Left lung (tissue), 10 donors: ENCODE results near the gene ZNF440. TPM values are rescaled to one million over a fixed set of nuclear protein-coding genes. Genes with fewer than 3 reads are reported as not detected.
"Not testable (repeated sequence)": the region's sequence is repeated elsewhere in the genome, so short reads cannot be mapped to it uniquely, and the experiment has no call there.

ENCODE experiments used
- ATAC-seq: fragments of 200-7000 bp; cut with Tn5 transposase; one replicate; pipeline ENCODE4 v1.9.1; 2020; ENCODE audit warnings: moderate library complexity
- DNase-seq, 4 donors: peaks; one replicate each; pipeline ENCODE4 v3.0.0-alpha.2; 2013 to 2020
- H3K27ac ChIP-seq, 2 donors: fragments of 200-600 bp; sonication (generic) in 1 of 2; one replicate each; pipeline versions ENCODE4 v1.5.0 to v1.8.0; 2020 to 2021
- H3K27me3 ChIP-seq, 2 donors: fragments of 200-600 bp; sonication (generic) in 1 of 2; one replicate each; pipeline versions ENCODE4 v1.5.0 to v1.8.0; 2020 to 2021
- H3K36me3 ChIP-seq, 2 donors: fragments of 200-600 bp; sonication (generic) in 1 of 2; one replicate each; pipeline versions ENCODE4 v1.5.0 to v1.8.0; 2020 to 2021
- H3K4me1 ChIP-seq, 2 donors: fragments of 200-600 bp; one replicate each; pipeline ENCODE4 v1.8.0; 2021
- H3K4me3 ChIP-seq, 2 donors: fragments of 200-600 bp; sonication (generic) in 1 of 2; one replicate each; pipeline versions ENCODE4 v1.5.0 to v1.8.0; 2020 to 2021; ENCODE audit warnings: mild to moderate bottlenecking in 1 of 2
- H3K9me3 ChIP-seq, 2 donors: fragments of 200-600 bp; sonication (generic) in 1 of 2; one replicate each; pipeline versions ENCODE4 v1.5.0 to v1.8.0; 2020 to 2021
- CTCF ChIP-seq, 2 donors: fragments of 200-600 bp; sonication (generic) in 1 of 2; IDR thresholded peaks; one replicate each; pipeline versions ENCODE4 v1.5.0 to v1.8.0; 2021; ENCODE audit warnings: antibody characterized with exemption in 2 of 2
- intact Hi-C, 2 donors: fragments of 100-400 bp; cut with DNase I; formaldehyde crosslinking; loops; one replicate each; pipeline versions ENCODE4 v1.11.2 to v1.14.2; 2022
- polyA plus RNA-seq, 6 donors: library from polyadenylated mRNA; unstranded; fragments of 120-200 nt; gene quantifications; one replicate each; pipeline ENCODE4 v1.2.1, GENCODE V29; 2013; ENCODE audit not compliant: insufficient read length in 6 of 6
- total RNA-seq, 2 donors: library from RNA; stranded (reverse); fragmentation: NEBNext Ultra II Directional; extraction: Animal tissue kit (Norgen Biotek cat#: 25700); gene quantifications; one replicate each; pipeline ENCODE4 v1.2.1, GENCODE V29; 2021
- donor health status: DM: no; HTN: yes; CAD: no.
- donor health status: DM: no; HTN: no; CAD: no.

Gene ZNF440
- total and polyA plus RNA-seq, 8 donors = 12.6 to 26.4 (median 20.6) TPM

- intact Hi-C loops = no loop called here
- H3K4me3 ChIP-seq = peak overlapping the region; percentile 82 to 96
Observed at GRCh38 chr19:11813703-11814028, 407 bp upstream of the ZNF440 start.

GRCh38 chr19:11814700-11815035, 595 bp downstream of the ZNF440 start:
- Histone ChIP-seq H3K9me3 (peaks cover 0 to 3% of the 10 kb centered on the region in 2 donors), H3K36me3 (no peaks in the 10 kb centered on the region), H3K27ac (peak overlapping the region; percentile 85 to 92), H3K4me1 (peaks cover 0 to 9% of the 10 kb centered on the region in 2 donors), H3K4me3 (peak overlapping the region; percentile 82 to 96), H3K27me3 (no peaks in the 10 kb centered on the region)
- ATAC-seq (peak; percentile 58), DNase-seq (no peak)
- intact Hi-C loops = no loop called here
- no peak for TF ChIP-seq CTCF (IDR thresholded peaks at IDR 0.05)

More at GRCh38 chr19:11813703-11814028, 407 bp upstream of the ZNF440 start:
- H3K4me1 ChIP-seq = peaks cover 0 to 9% of the 10 kb centered on the region in 2 donors
- H3K27me3 ChIP-seq = no peaks in the 10 kb centered on the region
- peaks cover 0 to 2% of the 10 kb centered on the region in 2 donors for H3K9me3 ChIP-seq
- H3K27ac ChIP-seq = peak overlapping the region; percentile 11 to 92
- H3K36me3 ChIP-seq = no peaks in the 10 kb centered on the region
- peak in 1 of 4 donors; percentile 34 for DNase-seq
- peak; percentile 52 for ATAC-seq
- TF ChIP-seq CTCF (IDR thresholded peaks at IDR 0.05) = no peak

GRCh38 chr19:11821474-11822109, 7.5 kb downstream of the ZNF440 start:
- ATAC-seq (peak; percentile 21), DNase-seq (no peak)
- Histone ChIP-seq H3K27me3 (no peaks in the 10 kb centered on the region), H3K27ac (no peak overlapping the region), H3K9me3 (peaks cover 0 to 21% of the 10 kb centered on the region in 2 donors), H3K4me1 (no peaks in the 10 kb centered on the region), H3K36me3 (peaks cover 0 to 6% of the 10 kb centered on the region in 2 donors), H3K4me3 (no peak overlapping the region)
- no peak for TF ChIP-seq CTCF (IDR thresholded peaks at IDR 0.05)
- intact Hi-C loops = no loop called here

- H3K27me3 ChIP-seq, intact Hi-C loops, H3K4me1 ChIP-seq, H3K4me3 ChIP-seq, H3K27ac ChIP-seq, DNase-seq, ATAC-seq: not testable (repeated sequence)
- H3K36me3 ChIP-seq = peaks cover 8 to 71% of the 10 kb centered on the region in 2 donors
- peaks cover 6 to 73% of the 10 kb centered on the region in 2 donors for H3K9me3 ChIP-seq
Observed at GRCh38 chr19:11828957-11829876, 15.1 kb downstream of the ZNF440 start.

- Histone ChIP-seq H3K27me3 (no peaks in the 10 kb centered on the region), H3K4me3 (no peak overlapping the region), H3K4me1 (no peaks in the 10 kb centered on the region), H3K9me3 (peaks cover 6 to 69% of the 10 kb centered on the region in 2 donors), H3K36me3 (peaks cover 8 to 71% of the 10 kb centered on the region in 2 donors), H3K27ac (no peak overlapping the region)
- TF ChIP-seq CTCF (IDR thresholded peaks at IDR 0.05) = no peak
- DNase-seq = no peak
- ATAC-seq = no peak
- intact Hi-C loops = no loop called here
Observed at GRCh38 chr19:11832253-11832912, 18.3 kb downstream of the ZNF440 start.
